NCI-H128 (cell line): ENCODE results near the gene GXYLT2.
A peak's percentile ranks its signal among the peaks of the same experiment; 100 is the strongest.
"Not testable (repeated sequence)": the region's sequence is repeated elsewhere in the genome, so short reads cannot be mapped to it uniquely, and the experiment has no call there.

ENCODE experiments used
- DNase-seq: peaks from one replicate; lab custom pipeline; 2025; ENCODE audit not compliant: unreplicated experiment; lab: John Stamatoyannopoulos, UW

The GXYLT2 gene

GRCh38 chr3:72972706-72973030 is 84.8 kb downstream of the GXYLT2 start:
- DNase-seq: no peak

- no peak for DNase-seq
Observed at GRCh38 chr3:72973031-72973723, 85.3 kb downstream of the GXYLT2 start.

- no peak for DNase-seq
Observed at GRCh38 chr3:72973786-72974185, 85.9 kb downstream of the GXYLT2 start.

- DNase-seq: no peak
Observed at GRCh38 chr3:72974956-72975355, 87.1 kb downstream of the GXYLT2 start.

GRCh38 chr3:72976281-72976741 is 88.5 kb downstream of the GXYLT2 start:
- DNase-seq: no peak

GRCh38 chr3:72977060-72977808 is 89.4 kb downstream of the GXYLT2 start:
- DNase-seq: no peak

GRCh38 chr3:72982609-72983366 is 94.9 kb downstream of the GXYLT2 start:
- DNase-seq: no peak

- DNase-seq: no peak
Observed at GRCh38 chr3:72985576-72985975, 97.7 kb downstream of the GXYLT2 start.

GRCh38 chr3:72990701-72991395 is 103.0 kb downstream of the GXYLT2 start:
- DNase-seq: no peak

- DNase-seq: no peak
Observed at GRCh38 chr3:72991522-72991921, 103.7 kb downstream of the GXYLT2 start.

- DNase-seq: no peak
Observed at GRCh38 chr3:72993391-72993790, 105.5 kb downstream of the GXYLT2 start.

GRCh38 chr3:72995337-72995736 is 107.5 kb downstream of the GXYLT2 start:
- no peak for DNase-seq

GRCh38 chr3:72996121-72996472 is 108.3 kb downstream of the GXYLT2 start:
- DNase-seq: no peak

- peak; percentile 48 for DNase-seq
Observed at GRCh38 chr3:72996473-72997333, 108.9 kb downstream of the GXYLT2 start, which contains the start of gene PPP4R2. PPP4R2 (plus strand) TSS chr3:72996811; CDS start chr3:72997038, 227 bp downstream.

- DNase-seq: no peak
Observed at GRCh38 chr3:72997421-72997961, 109.6 kb downstream of the GXYLT2 start.

- DNase-seq: no peak
Observed at GRCh38 chr3:72998466-72998865, 110.6 kb downstream of the GXYLT2 start.

- no peak for DNase-seq
Observed at GRCh38 chr3:72999951-73000350, 112.1 kb downstream of the GXYLT2 start.

GRCh38 chr3:73003050-73003449 is 115.2 kb downstream of the GXYLT2 start:
- not testable (repeated sequence) for DNase-seq

GRCh38 chr3:73004316-73004715 is 116.5 kb downstream of the GXYLT2 start:
- DNase-seq: no peak
